Smooth muscle cell (in vitro differentiated cells): ENCODE results near the gene TBATA. TPM values are rescaled to one million over a fixed set of nuclear protein-coding genes. Genes with fewer than 3 reads are reported as not detected.

Source experiments
- DNase-seq: peaks from one replicate; lab custom pipeline; 2025; ENCODE audit not compliant: unreplicated experiment; lab: John Stamatoyannopoulos, UW
- H2AFZ ChIP-seq: fragments of 200-600 bp; sonication (generic); 2 replicates; pipeline ENCODE4 v1.6.0; 2016; ENCODE audit warnings: antibody characterized with exemption, low read depth, mild to moderate bottlenecking
- H3F3A ChIP-seq: fragments of 200-600 bp; sonication (generic); 2 replicates; pipeline ENCODE4 v1.6.0; 2017; ENCODE audit warnings: antibody characterized with exemption, low read depth
- H3K27ac ChIP-seq: fragments of 200-600 bp; sonication (generic); 2 replicates; pipeline ENCODE4 v1.5.1; 2016; ENCODE audit warnings: low read depth, mild to moderate bottlenecking
- H3K27me3 ChIP-seq: fragments of 200-600 bp; sonication (generic); 2 replicates; pipeline ENCODE4 v1.6.1; 2016; ENCODE audit warnings: low read depth, mild to moderate bottlenecking
- H3K36me3 ChIP-seq: fragments of 200-600 bp; sonication (generic); 2 replicates; pipeline ENCODE4 v1.5.1; 2016; ENCODE audit warnings: low read depth
- H3K4me1 ChIP-seq: fragments of 200-600 bp; sonication (generic); 2 replicates; pipeline ENCODE4 v1.5.1; 2016; ENCODE audit warnings: low read depth
- H3K4me2 ChIP-seq: fragments of 200-600 bp; sonication (generic); 2 replicates; pipeline ENCODE4 v1.6.0; 2016; ENCODE audit warnings: mild to moderate bottlenecking
- H3K4me3 ChIP-seq: fragments of 200-600 bp; sonication (generic); 2 replicates; pipeline ENCODE4 v1.5.1; 2016; ENCODE audit warnings: mild to moderate bottlenecking
- H3K79me2 ChIP-seq: fragments of 200-600 bp; sonication (generic); 2 replicates; pipeline ENCODE4 v1.6.0; 2016; ENCODE audit warnings: low read depth, mild to moderate bottlenecking
- H3K9ac ChIP-seq: fragments of 200-600 bp; sonication (generic); 2 replicates; pipeline ENCODE4 v1.6.0; 2016; ENCODE audit warnings: low read depth
- H3K9me3 ChIP-seq: fragments of 200-600 bp; sonication (generic); replicated peaks from 2 replicates; pipeline ENCODE4 v1.5.1; 2016; ENCODE audit warnings: low read depth
- H4K20me1 ChIP-seq: fragments of 200-600 bp; sonication (generic); 2 replicates; pipeline ENCODE4 v1.6.0; 2016; ENCODE audit warnings: low read depth
- CTCF ChIP-seq: fragments of 200-600 bp; sonication (generic); IDR thresholded peaks from 2 replicates; pipeline ENCODE4 v1.5.1; 2017; ENCODE audit warnings: borderline replicate concordance, mild to moderate bottlenecking, antibody characterized with exemption; ENCODE audit not compliant: insufficient read depth, poor library complexity, severe bottlenecking
- WGBS: methylation state at CpG from one replicate; pipeline ENCODE4 v1.1.7; 2016; ENCODE audit warnings: low lambda C conversion rate; 5-methylcytosine and 5-hydroxymethylcytosine counted together
- polyA plus RNA-seq: library from polyadenylated mRNA; unstranded; fragments of >200 nt; fragmentation: Nextera tagmentation; extraction: Ambion mirVana; gene quantifications from 2 replicates; pipeline ENCODE4 v1.2.1, GENCODE V29; 2016
- total RNA-seq: library from RNA; depleted of rRNA; stranded (reverse); fragments of >200 nt; gene quantifications from 2 replicates; pipeline ENCODE4 v1.2.3, GENCODE V29; 2014

The TBATA gene
- total and polyA plus RNA-seq, 2 experiments from 2014 or later = not detected

GRCh38 chr10:70765794-70766594, 19.2 kb downstream of the TBATA start:
- H3K27ac ChIP-seq = no peak overlapping the region
- TF ChIP-seq CTCF = no peak
- H4K20me1 ChIP-seq = no peaks in the 10 kb centered on the region
- no peaks in the 10 kb centered on the region for H3K27me3 ChIP-seq
- no peak overlapping the region for H2AFZ ChIP-seq
- no peak overlapping the region for H3K4me3 ChIP-seq
- no peaks in the 10 kb centered on the region for H3K4me1 ChIP-seq
- no peaks in the 10 kb centered on the region for H3F3A ChIP-seq
- WGBS = 97% methylated on average over 8 of the region's 8 CpGs
- no peak for DNase-seq
- H3K9me3 ChIP-seq = no peaks in the 10 kb centered on the region
- H3K4me2 ChIP-seq = no peak overlapping the region
- no peak overlapping the region for H3K9ac ChIP-seq
- no peaks in the 10 kb centered on the region for H3K36me3 ChIP-seq
- no peaks in the 10 kb centered on the region for H3K79me2 ChIP-seq

GRCh38 chr10:70763567-70763966, 21.6 kb downstream of the TBATA start:
- Histone ChIP-seq H2AFZ (no peak overlapping the region), H3K79me2 (no peaks in the 10 kb centered on the region), H3K4me1 (no peaks in the 10 kb centered on the region), H3F3A (no peaks in the 10 kb centered on the region), H3K36me3 (no peaks in the 10 kb centered on the region), H3K9ac (no peak overlapping the region), H3K27ac (no peak overlapping the region), H3K9me3 (no peaks in the 10 kb centered on the region), H3K4me2 (no peak overlapping the region), H4K20me1 (no peaks in the 10 kb centered on the region), H3K4me3 (no peak overlapping the region), H3K27me3 (no peaks in the 10 kb centered on the region)
- no peak for TF ChIP-seq CTCF
- WGBS = 76% methylated on average over 3 of the region's 3 CpGs
- no peak for DNase-seq

GRCh38 chr10:70762441-70763175, 22.6 kb downstream of the TBATA start:
- WGBS = 76% methylated on average over 7 of the region's 7 CpGs
- no peak overlapping the region for H3K27ac ChIP-seq
- H3K36me3 ChIP-seq = no peaks in the 10 kb centered on the region
- no peaks in the 10 kb centered on the region for H3K4me1 ChIP-seq
- TF ChIP-seq CTCF = no peak
- H3K4me3 ChIP-seq = no peak overlapping the region
- no peak overlapping the region for H3K4me2 ChIP-seq
- H4K20me1 ChIP-seq = no peaks in the 10 kb centered on the region
- DNase-seq = no peak
- no peak overlapping the region for H3K9ac ChIP-seq
- H2AFZ ChIP-seq = no peak overlapping the region
- no peaks in the 10 kb centered on the region for H3K79me2 ChIP-seq
- H3K27me3 ChIP-seq = no peaks in the 10 kb centered on the region
- no peaks in the 10 kb centered on the region for H3F3A ChIP-seq
- no peaks in the 10 kb centered on the region for H3K9me3 ChIP-seq
